GM04504 (cell line): ENCODE data around the gene CHMP2A.
A peak's percentile ranks its signal among the peaks of the same experiment; 100 is the strongest.

ENCODE experiments used
- DNase-seq: peaks from one replicate; pipeline ENCODE4 v3.0.0-alpha.2; 2012; ENCODE audit warnings: low read depth

The CHMP2A gene

GRCh38 chr19:58538257-58539168 lies 16.4 kb downstream of the CHMP2A start:
- DNase-seq = no peak

- no peak for DNase-seq
These were observed 17.8 kb downstream of the CHMP2A start for GRCh38 chr19:58536852-58537798.

GRCh38 chr19:58535857-58536256 lies 19.0 kb downstream of the CHMP2A start:
- DNase-seq = no peak

- DNase-seq = no peak
These were observed 23.7 kb downstream of the CHMP2A start for GRCh38 chr19:58531034-58531840.

- DNase-seq = no peak
These were observed 25.5 kb downstream of the CHMP2A start for GRCh38 chr19:58529405-58529804.

- no peak for DNase-seq
These were observed 32.2 kb downstream of the CHMP2A start for GRCh38 chr19:58522709-58523108.

- no peak for DNase-seq
These were observed 33.3 kb downstream of the CHMP2A start for GRCh38 chr19:58521651-58522050.

- DNase-seq = no peak
These were observed 34.7 kb downstream of the CHMP2A start for GRCh38 chr19:58520257-58520599.

GRCh38 chr19:58519355-58520256 lies 35.3 kb downstream of the CHMP2A start, which contains the start of gene ZBTB45:
TSS of gene ZBTB45 (minus strand) at chr19:58519810. CDS start at chr19:58517673, 2,137 bp downstream.
- peak; percentile 91 for DNase-seq

- peak; percentile 48 for DNase-seq
These were observed 35.9 kb downstream of the CHMP2A start for GRCh38 chr19:58519087-58519354.

- DNase-seq = no peak
These were observed 36.4 kb downstream of the CHMP2A start for GRCh38 chr19:58518256-58519086.

GRCh38 chr19:58516964-58517833 lies 37.7 kb downstream of the CHMP2A start:
- DNase-seq = no peak

- no peak for DNase-seq
These were observed 38.6 kb downstream of the CHMP2A start for GRCh38 chr19:58516246-58516836.

GRCh38 chr19:58515259-58515658 lies 39.6 kb downstream of the CHMP2A start:
- no peak for DNase-seq

GRCh38 chr19:58514564-58515022 lies 40.3 kb downstream of the CHMP2A start:
- DNase-seq = no peak

- peak; percentile 60 for DNase-seq
These were observed 41.0 kb downstream of the CHMP2A start for GRCh38 chr19:58513694-58514563.

- no peak for DNase-seq
These were observed 41.7 kb downstream of the CHMP2A start for GRCh38 chr19:58513213-58513693.
